Spleen (tissue), 11 donors: Measurements from ENCODE around the gene PTRHD1. TPM values are rescaled to one million over a fixed set of nuclear protein-coding genes. Genes with fewer than 3 reads are reported as not detected.

Source experiments
- DNase-seq: peaks from one replicate; pipeline ENCODE4 v3.0.0-alpha.2; 2020
- H3K27ac ChIP-seq, 8 donors: fragments of 200-600 bp; sonication (generic) in 7 of 8; 1 replicate in 4 of 8; 2 replicates in 4 of 8; pipeline versions ENCODE4 v1.5.0 to v1.8.0; 2016 to 2021; ENCODE audit warnings: inconsistent platforms in 4 of 8, mild to moderate bottlenecking in 4 of 8, moderate library complexity in 1 of 8
- H3K27me3 ChIP-seq, 7 donors: fragments of 200-600 bp; sonication (generic) in 6 of 7; replicated peaks in 1 of 7; 1 replicate in 4 of 7; 2 replicates in 3 of 7; pipeline versions ENCODE4 v1.5.0 to v1.8.0; 2016 to 2021; ENCODE audit warnings: inconsistent platforms in 3 of 7, mild to moderate bottlenecking in 1 of 7
- H3K36me3 ChIP-seq, 6 donors: fragments of 200-600 bp; sonication (generic) in 5 of 6; 1 replicate in 4 of 6; 2 replicates in 2 of 6; pipeline versions ENCODE4 v1.5.0 to v1.8.0; 2016 to 2021; ENCODE audit warnings: inconsistent platforms in 2 of 6
- H3K4me1 ChIP-seq, 6 donors: fragments of 200-600 bp; sonication (generic) in 5 of 6; 1 replicate in 3 of 6; 2 replicates in 3 of 6; pipeline versions ENCODE4 v1.5.0 to v1.8.0; 2016 to 2021; ENCODE audit warnings: inconsistent platforms in 3 of 6
- H3K4me3 ChIP-seq, 8 donors: fragments of 200-600 bp; sonication (generic) in 7 of 8; 1 replicate in 4 of 8; 2 replicates in 4 of 8; pipeline versions ENCODE4 v1.5.0 to v1.8.0; 2016 to 2021; ENCODE audit warnings: inconsistent platforms in 4 of 8, mild to moderate bottlenecking in 4 of 8, moderate library complexity in 2 of 8
- H3K9me3 ChIP-seq, 8 donors: fragments of 200-600 bp; sonication (generic) in 7 of 8; 1 replicate in 4 of 8; 2 replicates in 4 of 8; pipeline versions ENCODE4 v1.5.0 to v1.8.0; 2016 to 2021; ENCODE audit warnings: inconsistent platforms in 4 of 8
- CTCF ChIP-seq, 11 experiments: fragments of 200-600 bp in 7 of 11; fragments of 450-650 bp in 4 of 11; sonication (generic) in 4 of 11; IDR thresholded peaks in 8 of 11; conservative IDR thresholded peaks in 3 of 11; 1 replicate in 7 of 11; 2 replicates in 4 of 11; pipeline versions ENCODE4 v1.4.0 to v1.8.0; 2016 to 2021; ENCODE audit warnings: antibody characterized with exemption in 11 of 11, inconsistent platforms in 4 of 11, mild to moderate bottlenecking in 1 of 11
- POLR2A ChIP-seq, 3 donors: fragments of 450-650 bp; IDR thresholded peaks; one replicate each; pipeline ENCODE4 v1.5.1; 2017; ENCODE audit warnings: antibody characterized with exemption in 3 of 3, mild to moderate bottlenecking in 1 of 3
- POLR2AphosphoS5 ChIP-seq, 3 donors: sonication (generic); formaldehyde crosslinking; IDR thresholded peaks; one replicate each; pipeline ENCODE4 v1.5.1; 2017; ENCODE audit warnings: antibody characterized with exemption in 3 of 3
- WGBS, 5 donors: extraction: QIAGEN DNeasy Blood & Tissue Kit in 3 of 5; methylation state at CpG; one replicate each; pipeline versions ENCODE4 v1.1.5 to v1.1.7; 2013 to 2018; 5-methylcytosine and 5-hydroxymethylcytosine counted together
- intact Hi-C: fragments of 100-400 bp; cut with DNase I; formaldehyde crosslinking; loops from one replicate; pipeline ENCODE4 v1.15.0; 2023; ENCODE audit warnings: low total_unique reads
- polyA plus RNA-seq, 3 donors: library from polyadenylated mRNA; stranded (reverse); fragments of 200-250 nt; gene quantifications; one replicate each; pipeline ENCODE4 v1.2.1, GENCODE V29; 2013
- total RNA-seq, 7 donors: library from RNA; depleted of rRNA in 3 of 7; stranded (reverse); fragments of >200 nt in 3 of 7; fragmentation: NEBNext Ultra II Directional in 4 of 7; extraction: Animal tissue kit (Norgen Biotek cat#: 25700) in 4 of 7; gene quantifications; one replicate each; pipeline versions ENCODE4 v1.1.0 to v1.2.1, GENCODE V29; 2016 to 2021
- donor health status: healthy with polysubstance abuse.
- donor health status: DM: no; HTN: no; CAD: no; lungs with moderate emphysema.
- donor health status: DM: no; HTN: no; CAD: no.
- donor health status: Bipolar disorder and iron deficiency.
- donor health status: healthy.
- donor health status: DM: no; HTN: no; CAD: no.
- donor health status: DM: yes; HTN: yes; CAD: no.

PTRHD1 gene
- total and polyA plus RNA-seq, 10 donors: 11.0 to 42.0 (median 23.9) TPM

GRCh38 chr2:24743924-24744323, 49.3 kb downstream of the PTRHD1 start:
- TF ChIP-seq POLR2A (IDR thresholded peaks at IDR 0.05): no peak
- TF ChIP-seq POLR2AphosphoS5 (IDR thresholded peaks at IDR 0.05): no peak
- no peak for TF ChIP-seq CTCF (IDR thresholded peaks at IDR 0.05 in 8 of 11, conservative IDR thresholded peaks at IDR 0.05 in 3 of 11)
- H3K27ac ChIP-seq: peak overlapping the region in 2 of 8 donors; percentile 12 to 22
- H3K4me3 ChIP-seq: no peak overlapping the region
- H3K9me3 ChIP-seq: no peaks in the 10 kb centered on the region
- intact Hi-C loops: no loop called here
- H3K4me1 ChIP-seq: peaks cover 0 to 18% (median 4%) of the 10 kb centered on the region in 6 donors
- H3K27me3 ChIP-seq: no peaks in the 10 kb centered on the region
- peaks cover 0 to 83% (median 18%) of the 10 kb centered on the region in 6 donors for H3K36me3 ChIP-seq
- WGBS, 5 donors: 59 to 66% (median 65%) methylated on average over 3 of the region's 3 CpGs
- no peak for DNase-seq

DNA sequence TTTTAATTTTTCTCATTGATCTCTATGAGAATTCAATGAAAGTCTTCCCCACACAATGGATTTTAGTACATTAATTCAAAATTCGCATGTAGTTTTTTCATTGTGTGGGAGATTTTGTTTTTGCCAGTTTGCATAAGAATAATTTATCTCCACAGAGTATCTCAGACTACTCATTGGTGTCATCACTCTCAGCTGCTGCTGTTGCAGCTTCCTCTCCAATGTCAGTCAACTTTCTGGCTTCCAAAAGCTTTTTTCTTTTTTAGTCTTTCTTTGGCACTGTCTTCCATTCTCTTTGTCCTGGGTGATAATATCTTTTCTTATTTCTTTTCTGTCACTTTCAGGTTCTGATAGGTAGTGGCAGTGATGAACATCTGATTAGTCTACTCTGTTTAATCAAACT, 50.5 kb downstream of the PTRHD1 start:
- peaks cover 0 to 18% (median 4%) of the 10 kb centered on the region in 6 donors for H3K4me1 ChIP-seq
- TF ChIP-seq POLR2AphosphoS5 (IDR thresholded peaks at IDR 0.05): no peak
- no peak for TF ChIP-seq POLR2A (IDR thresholded peaks at IDR 0.05)
- TF ChIP-seq CTCF (IDR thresholded peaks at IDR 0.05 in 8 of 11, conservative IDR thresholded peaks at IDR 0.05 in 3 of 11): no peak

DNA sequence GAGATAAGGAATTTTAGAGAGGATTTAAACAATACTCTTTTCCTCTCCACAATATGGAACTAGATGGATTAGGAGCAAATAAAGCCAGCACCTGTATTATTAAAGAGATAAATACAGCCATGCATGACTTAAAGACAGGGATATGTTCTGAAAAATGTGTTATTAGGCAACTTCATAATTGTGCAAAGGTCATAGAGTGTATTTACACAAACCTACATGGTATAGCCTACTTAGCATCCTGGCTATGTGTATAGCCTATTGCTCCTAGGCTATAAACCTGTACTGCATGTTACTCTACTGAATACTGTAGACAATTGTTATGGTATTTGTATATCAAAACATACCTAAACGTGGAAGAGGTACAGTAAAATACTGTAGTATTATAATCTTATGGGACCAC, 53.0 kb downstream of the PTRHD1 start:
- H3K4me1 ChIP-seq: peaks cover 0 to 15% (median 2%) of the 10 kb centered on the region in 6 donors
- TF ChIP-seq POLR2AphosphoS5 (IDR thresholded peaks at IDR 0.05) (no peak), POLR2A (IDR thresholded peaks at IDR 0.05) (no peak), CTCF (IDR thresholded peaks at IDR 0.05 in 8 of 11, conservative IDR thresholded peaks at IDR 0.05 in 3 of 11) (no peak)
- no peak overlapping the region for H3K4me3 ChIP-seq
- H3K27ac ChIP-seq: peak overlapping the region in 6 of 8 donors; percentile 2 to 71 (median 21)
- peaks cover 0 to 65% (median 18%) of the 10 kb centered on the region in 6 donors for H3K36me3 ChIP-seq
- intact Hi-C loops: no loop called here
- no peaks in the 10 kb centered on the region for H3K9me3 ChIP-seq
- 82 to 100% (median 88%) methylated on average over 1 of the region's 1 CpG for WGBS, 5 donors
- H3K27me3 ChIP-seq: no peaks in the 10 kb centered on the region
- DNase-seq: no peak

More for the DNA sequence above, 50.5 kb downstream of the PTRHD1 start:
- 88 to 97% (median 89%) methylated on average over 1 of the region's 1 CpG for WGBS, 5 donors
- H3K27ac ChIP-seq: no peak overlapping the region
- peaks cover 0 to 77% (median 18%) of the 10 kb centered on the region in 6 donors for H3K36me3 ChIP-seq
- H3K27me3 ChIP-seq: no peaks in the 10 kb centered on the region
- intact Hi-C loops: no loop called here
- no peaks in the 10 kb centered on the region for H3K9me3 ChIP-seq
- no peak overlapping the region for H3K4me3 ChIP-seq
- DNase-seq: no peak

Other genes with a start within 250 kb of the PTRHD1 start
- gene CENPO, start within 50 bp of the PTRHD1 start, total RNA-seq: 10 to 100 TPM in 1 of 7 donors, 1 to 10 TPM in 6; 6.8 to 10.4 (median 8.7) TPM
- gene CENPO, start within 50 bp of the PTRHD1 start, polyA plus RNA-seq: 1 to 10 TPM; 1.7 to 3.4 (median 2.6) TPM
- gene ADCY3, start 126.8 kb upstream of the PTRHD1 start, total RNA-seq: 10 to 100 TPM; 39.6 to 61.5 (median 58.2) TPM
- 10 to 100 TPM; 36.5 to 53.1 (median 42.4) TPM for gene ADCY3, start 126.8 kb upstream of the PTRHD1 start, polyA plus RNA-seq
- gene DNAJC27, start 178.6 kb upstream of the PTRHD1 start, total RNA-seq: 10 to 100 TPM in 1 of 7 donors, 1 to 10 TPM in 6; 4.6 to 10.5 (median 8.0) TPM
- gene DNAJC27, start 178.6 kb upstream of the PTRHD1 start, polyA plus RNA-seq: 1 to 10 TPM; 1.7 to 3.0 (median 2.2) TPM
- gene EFR3B, start 248.7 kb upstream of the PTRHD1 start, total RNA-seq: 10 to 100 TPM in 3 of 7 donors, 1 to 10 TPM in 4; 4.4 to 13.2 (median 8.3) TPM
- 1 to 10 TPM in 1 of 3 donors, under 1 TPM in 2; 0.22 to 2.6 (median 0.39) TPM for gene EFR3B, start 248.7 kb upstream of the PTRHD1 start, polyA plus RNA-seq